LoVo (cell line): Measurements from ENCODE around the gene AMIGO2.
A peak's percentile ranks its signal among the peaks of the same experiment; 100 is the strongest.
"Not testable (repeated sequence)": the region's sequence is repeated elsewhere in the genome, so short reads cannot be mapped to it uniquely, and the experiment has no call there.

Experiments
- DNase-seq: peaks from one replicate; pipeline ENCODE4 v3.0.0-alpha.2; 2016; ENCODE audit warnings: low spot score

AMIGO2 gene, protein sequence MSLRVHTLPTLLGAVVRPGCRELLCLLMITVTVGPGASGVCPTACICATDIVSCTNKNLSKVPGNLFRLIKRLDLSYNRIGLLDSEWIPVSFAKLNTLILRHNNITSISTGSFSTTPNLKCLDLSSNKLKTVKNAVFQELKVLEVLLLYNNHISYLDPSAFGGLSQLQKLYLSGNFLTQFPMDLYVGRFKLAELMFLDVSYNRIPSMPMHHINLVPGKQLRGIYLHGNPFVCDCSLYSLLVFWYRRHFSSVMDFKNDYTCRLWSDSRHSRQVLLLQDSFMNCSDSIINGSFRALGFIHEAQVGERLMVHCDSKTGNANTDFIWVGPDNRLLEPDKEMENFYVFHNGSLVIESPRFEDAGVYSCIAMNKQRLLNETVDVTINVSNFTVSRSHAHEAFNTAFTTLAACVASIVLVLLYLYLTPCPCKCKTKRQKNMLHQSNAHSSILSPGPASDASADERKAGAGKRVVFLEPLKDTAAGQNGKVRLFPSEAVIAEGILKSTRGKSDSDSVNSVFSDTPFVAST

DNA sequence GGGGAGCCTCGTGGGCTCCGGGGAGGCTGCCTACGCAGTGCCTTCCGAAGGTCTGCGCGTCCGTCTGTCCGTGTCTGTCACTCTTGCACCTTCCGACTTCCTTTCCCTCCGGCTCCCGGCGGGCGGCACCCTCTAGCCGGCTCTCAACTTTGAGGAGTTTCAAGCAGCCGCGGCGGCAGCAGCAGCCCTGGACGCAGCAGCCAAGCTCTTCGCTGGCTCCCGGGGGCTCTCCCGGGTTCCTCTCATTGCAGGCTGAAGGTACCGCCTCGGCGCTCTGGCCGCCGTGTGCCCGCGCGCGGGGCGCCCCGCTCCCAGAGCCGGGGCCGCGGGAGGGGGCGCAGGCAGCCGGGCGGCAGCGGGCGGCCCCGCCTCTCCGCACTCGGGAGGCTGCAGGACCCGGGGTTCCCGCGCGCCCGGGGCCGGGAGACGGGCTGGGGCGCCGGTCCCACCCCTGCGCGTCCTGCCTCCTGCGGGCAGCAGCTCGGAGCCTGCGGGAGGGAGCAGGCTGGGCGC, at the start of gene AMIGO2, which contains the start of gene PCED1B:
Gene AMIGO2 (minus strand): TSS at position 492 of the 513 bp plus-strand sequence. CDS start 957 bp downstream, outside the sequence.
Gene PCED1B (plus strand): TSS at position 154 of the 513 bp plus-strand sequence. CDS start 155,443 bp downstream, outside the sequence.
- DNase-seq = peak; percentile 75

DNA sequence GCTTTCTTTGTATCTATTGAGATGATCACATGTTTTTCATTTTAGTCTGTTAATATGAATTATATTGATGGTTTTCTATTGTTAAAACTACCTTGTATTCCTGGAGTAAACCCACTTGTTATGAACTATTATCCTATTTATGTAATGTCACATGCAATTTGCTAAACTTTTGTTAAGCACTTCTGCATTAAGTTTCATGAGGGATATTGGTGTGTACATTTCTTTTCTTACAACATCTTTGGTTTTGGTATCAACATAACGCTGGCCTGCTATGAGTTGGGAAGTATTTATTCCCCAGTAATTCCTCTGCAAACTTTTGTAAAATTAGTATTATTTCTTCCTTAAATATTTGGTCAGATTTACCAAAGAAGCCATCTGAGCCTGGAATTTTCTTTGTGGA, 46.5 kb upstream of the AMIGO2 start:
- DNase-seq = no peak

DNA sequence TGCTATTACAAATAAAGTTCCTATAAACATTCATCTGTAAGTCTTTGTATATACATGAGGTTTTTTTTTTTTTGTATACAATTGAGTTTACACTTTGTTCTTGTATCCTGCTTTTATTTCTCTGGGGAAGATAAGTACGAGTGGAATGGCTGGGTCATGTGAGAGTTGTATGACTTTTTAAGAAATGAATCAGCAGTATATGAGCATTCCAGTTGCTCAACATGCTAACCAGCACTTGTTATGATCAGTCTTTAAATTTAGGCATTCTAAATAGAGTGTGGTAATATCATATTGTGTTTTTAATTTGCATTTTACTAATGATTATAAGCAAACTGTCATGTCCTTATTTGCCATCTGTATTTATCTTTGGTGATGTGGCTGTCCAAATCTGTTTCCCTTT, 44.7 kb upstream of the AMIGO2 start:
- no peak for DNase-seq

DNA sequence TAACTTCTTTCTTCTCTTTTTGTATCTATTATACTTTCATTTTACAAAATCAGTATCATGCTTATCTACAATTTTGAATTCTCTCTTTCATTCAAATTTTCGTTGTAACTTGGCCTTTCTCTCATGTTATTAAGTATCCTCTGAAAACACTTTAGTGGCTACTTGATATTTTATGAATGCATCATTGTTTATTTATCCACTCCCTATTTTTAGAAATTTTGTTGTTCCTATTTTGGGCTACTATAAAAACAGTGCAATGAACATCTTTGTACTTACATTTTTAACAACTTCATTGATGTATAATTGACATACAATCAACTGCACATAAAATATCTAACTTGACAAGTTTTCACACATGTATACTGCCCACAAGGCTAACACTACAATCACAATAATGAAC, 44.0 kb upstream of the AMIGO2 start:
- no peak for DNase-seq

DNA sequence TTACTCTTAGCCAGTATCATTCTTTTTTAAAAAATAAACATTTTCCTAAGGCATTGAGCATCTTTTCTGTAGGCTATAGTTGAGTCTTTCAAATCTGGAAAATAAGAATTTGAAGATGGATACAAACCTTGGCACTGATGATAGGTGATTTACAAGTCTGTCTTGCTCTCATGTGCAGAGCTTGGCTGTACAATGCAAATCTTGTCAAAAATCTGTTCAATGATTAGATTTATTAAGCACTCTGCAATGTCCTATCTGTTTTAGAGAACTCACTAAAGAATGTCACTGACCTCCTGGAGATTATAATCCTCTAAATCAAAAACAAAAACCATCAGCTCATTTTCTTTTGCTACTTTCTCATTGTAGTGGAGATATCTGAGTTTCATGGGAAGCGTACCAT, 42.8 kb upstream of the AMIGO2 start:
- DNase-seq = no peak

DNA sequence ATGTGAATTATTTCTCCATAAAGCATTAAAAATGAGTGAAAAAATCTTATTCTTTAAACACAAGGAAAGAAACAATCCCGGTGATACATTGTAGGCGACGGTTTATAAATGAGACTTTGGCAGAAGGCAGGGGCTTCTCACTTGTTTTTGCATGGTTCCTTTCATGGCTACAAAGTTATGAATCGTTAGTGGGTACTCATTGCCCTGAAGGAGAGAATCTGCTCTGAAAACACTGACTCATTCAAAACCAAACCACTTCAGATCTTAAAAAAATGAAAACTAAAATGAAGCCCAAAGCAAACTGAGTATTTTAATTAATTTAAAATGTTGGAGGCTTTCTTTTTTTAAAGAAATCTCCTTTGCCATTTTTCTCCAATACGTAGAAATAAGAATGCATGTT, 41.4 kb upstream of the AMIGO2 start:
- no peak for DNase-seq

DNA sequence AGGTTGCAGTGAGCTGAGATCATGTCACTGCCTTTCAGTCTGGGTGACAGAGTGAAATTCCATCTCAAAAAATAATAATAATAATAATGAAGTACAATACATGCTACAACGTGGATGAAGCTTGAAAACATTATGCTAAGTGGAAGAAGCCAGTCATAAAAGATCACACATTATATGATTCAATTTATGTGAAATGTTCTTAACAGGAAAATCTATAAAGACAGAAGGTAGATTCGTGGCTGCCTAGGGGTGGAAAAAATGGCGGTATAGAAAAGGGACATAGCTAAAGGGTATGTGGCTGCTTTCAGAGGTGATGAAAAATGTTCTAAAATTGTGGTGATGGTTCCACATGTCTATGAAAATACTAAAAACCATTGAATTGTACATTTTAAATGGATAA, 41.0 kb upstream of the AMIGO2 start:
- DNase-seq = no peak

DNA sequence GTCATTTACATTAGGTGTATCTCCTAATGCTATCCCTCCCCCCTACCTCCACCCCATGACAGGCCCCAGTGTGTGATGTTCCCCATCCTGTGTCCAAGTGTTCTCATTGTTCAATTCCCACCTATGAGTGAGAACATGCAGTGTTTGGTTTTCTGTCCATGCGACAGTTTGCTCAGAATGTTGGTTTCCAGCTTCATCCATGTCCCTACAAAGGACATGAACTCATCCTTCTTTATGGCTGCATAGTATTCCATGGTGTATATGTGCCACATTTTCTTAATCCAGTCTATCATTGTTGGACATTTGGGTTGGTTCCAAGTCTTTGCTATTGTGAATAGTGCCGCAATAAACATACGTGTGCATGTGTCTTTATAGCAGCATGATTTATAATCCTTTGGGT, 37.5 kb upstream of the AMIGO2 start:
- not testable (repeated sequence) for DNase-seq

DNA sequence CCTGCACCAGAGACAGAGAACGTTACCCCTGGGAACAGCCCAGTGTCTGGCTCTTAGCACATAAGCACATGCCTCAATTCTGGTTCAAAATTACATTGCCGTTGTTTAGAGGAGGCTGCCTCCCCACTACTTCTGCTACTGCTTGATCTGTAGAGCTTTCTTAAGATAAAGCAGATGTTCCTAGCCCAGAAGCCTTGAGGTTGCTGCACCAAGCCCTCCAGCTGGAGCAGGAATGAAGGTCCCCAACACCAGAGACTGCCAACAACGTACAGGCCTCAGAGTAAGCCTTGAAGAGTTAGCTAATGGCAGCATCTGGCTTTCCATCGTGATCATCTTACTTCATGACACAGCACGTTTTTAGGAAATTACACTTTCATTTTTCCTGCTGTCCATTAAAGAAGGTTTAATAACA, 34.7 kb upstream of the AMIGO2 start:
- no peak for DNase-seq

DNA sequence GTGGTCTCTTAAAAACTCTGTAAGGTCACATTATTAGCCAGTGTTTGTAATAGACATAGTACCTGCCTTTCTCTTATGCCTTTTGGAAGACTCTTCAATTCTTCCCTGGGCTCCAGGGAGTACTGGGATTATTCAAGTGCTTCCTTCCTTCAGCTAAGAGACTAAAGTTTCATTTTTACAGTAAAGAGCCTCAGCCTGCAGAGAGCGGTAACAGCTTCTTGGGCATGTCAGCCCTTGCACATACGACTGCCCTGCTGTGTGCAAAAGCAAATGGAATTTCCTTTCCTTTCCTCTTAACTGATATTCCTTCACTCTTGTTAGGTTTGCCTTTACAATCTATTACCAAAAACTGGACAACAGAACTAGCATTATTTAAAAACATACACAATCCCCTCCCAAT, 32.9 kb upstream of the AMIGO2 start:
- no peak for DNase-seq

DNA sequence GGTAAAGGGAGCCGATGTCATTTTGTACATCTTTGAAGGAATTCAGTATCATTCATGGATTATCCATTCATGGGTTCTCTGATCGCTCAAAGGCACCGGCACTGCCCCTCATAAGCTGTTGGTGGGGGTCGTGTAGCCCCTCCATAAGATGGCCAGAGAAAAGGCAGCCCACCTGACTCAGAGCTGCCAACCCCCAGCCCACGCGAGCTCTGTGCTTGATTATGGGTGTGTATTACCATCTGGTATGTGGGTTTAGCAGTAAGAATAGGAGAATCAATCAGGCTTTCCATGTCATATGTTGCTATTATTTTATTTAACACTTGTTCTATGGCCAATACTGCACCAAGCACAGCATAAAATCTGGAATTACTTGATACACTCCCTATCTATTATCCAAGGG, 32.1 kb upstream of the AMIGO2 start:
- DNase-seq = no peak

DNA sequence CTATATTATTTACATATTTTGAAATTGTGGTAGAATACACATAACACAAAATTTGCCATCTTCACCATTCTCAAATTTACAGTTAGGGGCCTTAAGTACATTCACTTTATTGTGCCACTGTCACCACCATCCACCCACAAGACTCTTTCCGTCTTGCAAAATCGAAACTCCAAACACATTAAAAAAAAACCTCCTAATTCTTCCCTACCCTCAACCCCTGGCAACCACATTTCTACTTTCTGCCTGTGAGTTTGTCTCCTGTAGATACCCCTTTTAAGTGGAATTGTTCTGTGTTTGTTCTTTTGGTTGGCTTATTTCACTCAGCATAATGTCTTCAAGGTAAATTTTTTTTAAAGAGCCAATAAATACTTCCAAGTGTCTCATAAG, 31.6 kb upstream of the AMIGO2 start:
- DNase-seq = no peak

DNA sequence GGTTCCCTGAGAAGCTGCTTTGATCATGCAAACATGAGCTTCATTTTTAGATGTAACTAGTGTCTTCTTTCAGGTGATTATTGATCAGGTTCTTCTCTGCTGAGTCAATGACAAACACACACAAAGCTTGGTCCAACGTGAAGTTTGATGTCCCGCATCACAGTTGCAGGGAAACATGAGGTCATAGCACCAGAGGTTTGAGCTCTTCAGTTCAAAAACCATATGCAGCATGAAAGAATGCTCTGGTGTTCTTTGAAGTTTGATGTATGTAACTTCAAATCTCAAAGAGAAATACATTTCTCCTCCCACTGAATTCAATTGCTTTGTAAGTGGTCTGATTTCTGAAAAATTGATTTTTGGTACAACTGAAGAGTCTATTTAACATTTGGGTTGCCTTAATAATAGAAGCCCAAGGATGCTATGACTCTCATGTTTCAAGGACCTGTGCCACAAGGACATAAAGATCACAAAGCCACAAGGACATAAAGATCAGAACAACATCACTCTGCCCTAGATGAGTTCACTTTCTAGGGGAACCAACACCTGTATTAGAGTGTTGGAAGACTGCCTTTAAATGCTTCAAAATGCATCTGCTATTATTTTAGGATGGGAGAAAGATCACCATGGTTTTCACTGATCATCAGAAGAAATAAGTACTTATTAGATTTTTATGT, 31.1 kb upstream of the AMIGO2 start:
- no peak for DNase-seq

DNA sequence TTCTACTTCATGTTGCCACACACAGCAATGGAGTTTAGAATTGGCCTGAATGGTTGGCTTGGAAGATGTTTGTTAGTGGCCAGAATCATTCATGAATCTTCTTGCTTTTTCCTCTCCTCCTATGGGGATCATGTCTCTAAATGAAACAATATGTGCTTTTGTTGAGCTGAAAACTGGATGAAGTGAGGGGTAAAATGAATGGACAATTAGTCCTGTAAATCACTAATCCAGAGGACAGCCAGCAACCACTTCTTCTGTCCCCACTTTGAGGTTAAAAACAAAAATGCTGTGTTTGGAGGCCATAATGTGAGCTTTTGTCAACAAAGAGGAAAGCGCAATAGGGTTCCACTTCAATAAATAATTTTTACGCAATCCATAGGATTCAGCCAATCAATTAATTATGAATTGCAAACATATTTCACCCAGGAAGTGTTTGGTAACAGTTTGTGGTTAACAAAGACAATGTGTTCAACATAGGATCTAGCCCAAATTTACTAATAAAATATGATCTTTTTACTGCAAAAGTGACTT, 30.3 kb upstream of the AMIGO2 start:
- DNase-seq = no peak

DNA sequence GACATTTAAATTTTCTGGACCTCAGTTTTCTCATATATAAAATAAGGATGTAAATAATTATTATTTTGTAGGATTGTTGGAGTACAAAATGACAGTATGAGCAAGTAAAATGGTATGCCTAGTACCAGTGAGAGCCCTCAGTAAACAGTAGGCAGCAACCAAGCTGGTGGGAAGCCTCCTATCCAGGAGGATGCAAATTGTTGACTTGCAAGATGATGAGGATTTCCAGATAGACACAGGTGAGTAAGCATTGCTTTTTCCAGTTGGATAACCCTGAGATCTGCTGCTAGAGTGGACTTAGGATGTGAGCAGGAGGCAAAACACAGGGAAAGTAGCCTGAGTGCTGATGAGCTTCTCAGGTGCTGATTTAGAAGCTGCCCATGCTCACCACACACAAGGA, 28.2 kb upstream of the AMIGO2 start:
- DNase-seq = no peak

DNA sequence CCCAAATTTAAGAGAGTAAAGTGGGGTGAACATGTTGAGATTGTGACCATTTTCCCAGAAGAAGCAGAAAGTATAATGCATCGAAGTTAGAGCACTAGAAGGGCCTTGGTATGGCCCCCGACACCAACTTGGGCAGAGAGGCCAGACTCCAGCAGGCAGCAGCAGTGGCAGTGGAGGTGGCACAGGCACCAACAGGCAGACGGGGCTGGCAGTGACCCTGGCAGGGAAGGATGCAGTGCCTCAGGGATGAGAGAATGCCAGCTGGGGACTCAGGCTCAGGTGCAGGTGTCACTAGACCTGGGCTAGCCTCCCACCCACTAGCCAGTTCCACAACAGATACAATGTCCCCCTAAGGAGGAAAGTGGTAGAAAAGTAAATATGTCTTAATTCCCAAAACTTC, 27.7 kb upstream of the AMIGO2 start:
- DNase-seq = no peak

DNA sequence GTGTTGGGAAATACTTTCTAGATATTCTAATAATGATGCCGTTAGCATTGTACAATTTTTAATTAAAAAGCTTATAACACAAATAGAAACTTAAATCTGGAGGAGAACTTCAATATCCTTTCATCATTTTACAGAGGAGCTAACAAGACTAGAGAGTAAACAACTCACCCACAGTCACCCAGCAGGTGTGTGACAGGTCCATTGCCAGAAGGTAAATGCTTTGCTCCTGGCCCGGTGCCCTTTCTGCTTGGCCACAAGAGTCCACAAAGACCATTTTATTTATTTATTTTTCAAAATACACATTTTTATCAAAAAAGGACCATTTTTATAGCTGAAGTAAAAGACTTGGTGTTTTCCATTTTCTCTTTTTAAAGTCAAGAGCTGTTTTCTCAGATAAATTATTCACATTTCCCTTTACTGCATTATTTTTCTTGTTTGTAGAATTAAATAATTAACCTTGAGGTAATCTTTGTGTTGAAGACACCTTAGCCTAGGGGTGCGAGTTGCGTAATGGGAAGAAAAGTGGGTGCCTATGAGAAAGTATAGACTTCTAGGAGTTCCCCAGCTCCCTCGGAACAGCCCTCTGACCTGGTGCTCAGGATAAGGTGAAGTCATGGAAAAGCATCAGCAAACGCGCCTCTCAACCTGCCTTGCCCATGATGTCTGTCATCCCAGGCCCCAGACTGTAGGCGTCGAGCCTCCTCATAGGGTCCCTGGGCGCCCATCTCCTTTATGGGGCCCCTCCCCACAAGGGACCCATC, 26.3 kb upstream of the AMIGO2 start:
- DNase-seq = peak; percentile 50

DNA sequence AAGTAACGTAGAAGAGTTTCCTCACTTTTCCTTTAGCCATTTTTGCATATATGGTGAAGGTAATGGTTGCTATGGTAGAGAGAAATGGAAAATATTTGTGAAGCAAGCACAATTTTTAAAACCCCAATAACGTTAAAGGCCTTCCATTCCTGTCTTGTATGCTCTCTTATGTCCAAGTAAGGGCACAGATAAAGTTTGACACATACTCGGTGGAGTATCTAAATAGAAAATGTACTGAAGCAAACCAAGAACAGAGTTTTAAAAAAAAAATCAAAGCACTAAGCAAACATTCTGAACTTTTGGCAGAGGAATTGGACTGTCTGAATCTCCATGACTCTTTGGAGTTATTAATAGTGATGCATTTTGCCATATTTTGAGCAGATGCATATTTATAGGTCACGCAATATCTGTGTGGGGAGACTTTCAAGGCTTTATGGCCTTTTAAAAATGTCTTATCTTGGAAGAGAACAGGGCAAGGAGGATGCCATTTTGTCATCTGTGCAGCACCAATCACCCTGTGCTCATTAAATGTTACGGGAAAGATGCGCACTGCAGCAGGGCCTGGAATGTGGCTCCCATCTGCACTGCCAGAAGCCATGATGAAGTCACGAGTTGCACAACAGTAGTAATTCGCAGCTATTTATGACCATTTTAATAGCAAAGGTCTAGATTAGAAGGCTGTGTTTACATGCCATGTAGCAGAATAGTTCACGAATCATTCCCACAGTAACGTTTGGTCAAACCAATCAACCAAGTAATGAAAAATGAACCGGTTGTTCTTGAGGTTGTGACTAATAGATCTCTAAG, 23.3 kb upstream of the AMIGO2 start:
- peak; percentile 34 for DNase-seq

DNA sequence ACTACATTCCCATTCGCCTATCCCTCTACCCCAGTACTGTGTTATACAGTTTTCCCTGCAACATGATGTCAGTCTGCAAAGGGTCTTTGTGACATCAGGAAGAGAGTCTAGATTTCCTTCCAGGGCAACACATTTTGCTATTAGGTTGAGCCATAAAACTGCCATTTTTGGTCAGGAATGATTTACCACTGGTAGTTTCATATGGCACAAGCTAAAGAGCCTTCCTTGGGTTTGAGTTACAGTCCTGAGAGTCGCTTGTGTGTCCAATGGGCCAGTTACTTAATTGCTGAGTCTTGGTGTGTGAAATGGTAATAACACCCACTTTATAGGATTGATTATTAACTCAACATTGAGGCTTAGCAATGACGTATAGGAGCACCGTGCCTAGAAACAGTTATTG, 22.6 kb upstream of the AMIGO2 start:
- no peak for DNase-seq

DNA sequence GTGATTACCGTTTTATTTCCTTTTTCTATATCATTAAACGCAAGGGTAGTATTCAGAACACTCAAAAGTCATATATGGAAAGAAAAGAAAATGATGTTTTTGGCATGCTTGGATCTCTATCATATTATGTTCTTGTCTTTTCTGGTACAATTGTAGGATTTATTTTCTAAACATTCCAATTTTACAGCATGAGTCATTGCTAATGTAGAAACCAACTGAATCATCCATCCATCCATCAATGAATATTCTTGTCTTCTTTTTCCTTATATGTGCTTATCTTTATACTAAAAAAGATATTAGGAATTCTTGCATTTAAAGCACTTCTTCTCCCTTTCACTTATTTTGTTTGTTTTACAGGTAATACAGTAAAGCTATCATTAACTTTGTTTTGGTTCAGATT, 20.4 kb upstream of the AMIGO2 start:
- DNase-seq = no peak

DNA sequence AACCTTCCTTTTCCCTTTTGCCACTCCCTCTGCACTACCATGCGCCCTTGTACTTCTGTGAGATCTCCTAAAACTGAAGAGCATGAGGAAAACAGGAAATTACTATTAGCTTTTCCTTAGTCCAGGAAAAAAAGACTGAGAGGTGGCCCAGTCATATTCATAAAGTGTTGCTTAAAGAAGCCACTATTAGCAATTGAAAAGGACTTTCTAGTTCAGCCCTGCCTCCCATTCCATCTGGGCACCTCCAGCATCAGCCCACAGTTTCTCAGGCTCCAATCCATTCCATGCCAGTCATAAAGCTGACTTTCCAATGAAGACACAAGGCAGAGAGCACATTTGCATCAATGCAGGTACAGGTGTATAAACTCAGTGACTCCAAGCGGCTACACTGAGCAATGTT, 19.9 kb upstream of the AMIGO2 start:
- DNase-seq = no peak
